OCI-LY1 (cell line): ENCODE data around the gene INHBC.
A peak's percentile ranks its signal among the peaks of the same experiment; 100 is the strongest.

Source experiments
- EZH2 ChIP-seq: fragments of 200-600 bp; sonication (generic), shearing (Covaris generic); IDR thresholded peaks from 2 replicates; pipeline ENCODE4 v1.8.0; 2017; ENCODE audit warnings: borderline replicate concordance, mixed run types, mild to moderate bottlenecking, antibody characterized with exemption, low read length, moderate library complexity, mixed read lengths
- TF ChIP-seq, protein P1 (sequence below): fragments of 200-600 bp; sonication (generic), shearing (Covaris generic); IDR thresholded peaks from 2 replicates; pipeline ENCODE4 v1.5.1; 2017; ENCODE audit warnings: mild to moderate bottlenecking, antibody characterized with exemption, low read length, moderate library complexity, mixed read lengths

DNA sequence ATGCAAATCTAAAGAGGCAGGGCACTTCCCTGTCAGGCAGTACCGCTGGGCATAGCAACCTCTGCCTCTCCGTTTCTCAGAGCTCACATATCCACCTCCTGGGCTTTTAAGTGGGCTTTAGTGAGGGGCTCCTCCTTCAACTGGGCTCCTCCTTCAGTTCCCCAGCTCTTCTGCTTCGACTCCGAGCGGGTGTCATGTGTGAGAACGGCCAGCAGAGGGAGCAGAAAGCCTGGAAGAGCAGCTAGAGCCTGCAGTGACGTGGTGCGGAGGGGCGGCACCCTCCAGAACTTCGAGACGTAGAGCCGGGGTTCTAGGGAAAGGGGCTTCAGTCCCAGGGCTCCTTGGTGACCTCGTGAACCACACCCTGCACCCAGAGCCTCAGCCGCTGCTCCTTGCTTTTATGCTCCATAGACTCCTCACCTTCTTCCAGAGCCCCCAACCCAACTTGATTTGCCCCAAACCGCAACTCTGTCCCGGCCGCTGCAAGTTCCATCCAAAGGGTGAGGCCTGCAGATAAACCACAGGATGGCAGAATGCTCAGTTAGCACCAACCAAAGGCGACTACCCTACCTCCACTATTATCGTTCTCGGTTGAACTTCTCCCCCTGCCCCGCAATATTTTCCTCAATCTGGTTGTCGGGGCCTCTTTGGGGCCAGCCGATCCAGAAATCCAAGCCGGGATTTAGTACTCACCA lies 24.6 kb downstream of the INHBC start:
- no peak for TF ChIP-seq EZH2
- TF ChIP-seq, protein P1, sequence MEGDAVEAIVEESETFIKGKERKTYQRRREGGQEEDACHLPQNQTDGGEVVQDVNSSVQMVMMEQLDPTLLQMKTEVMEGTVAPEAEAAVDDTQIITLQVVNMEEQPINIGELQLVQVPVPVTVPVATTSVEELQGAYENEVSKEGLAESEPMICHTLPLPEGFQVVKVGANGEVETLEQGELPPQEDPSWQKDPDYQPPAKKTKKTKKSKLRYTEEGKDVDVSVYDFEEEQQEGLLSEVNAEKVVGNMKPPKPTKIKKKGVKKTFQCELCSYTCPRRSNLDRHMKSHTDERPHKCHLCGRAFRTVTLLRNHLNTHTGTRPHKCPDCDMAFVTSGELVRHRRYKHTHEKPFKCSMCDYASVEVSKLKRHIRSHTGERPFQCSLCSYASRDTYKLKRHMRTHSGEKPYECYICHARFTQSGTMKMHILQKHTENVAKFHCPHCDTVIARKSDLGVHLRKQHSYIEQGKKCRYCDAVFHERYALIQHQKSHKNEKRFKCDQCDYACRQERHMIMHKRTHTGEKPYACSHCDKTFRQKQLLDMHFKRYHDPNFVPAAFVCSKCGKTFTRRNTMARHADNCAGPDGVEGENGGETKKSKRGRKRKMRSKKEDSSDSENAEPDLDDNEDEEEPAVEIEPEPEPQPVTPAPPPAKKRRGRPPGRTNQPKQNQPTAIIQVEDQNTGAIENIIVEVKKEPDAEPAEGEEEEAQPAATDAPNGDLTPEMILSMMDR, result peak; percentile 97
